ENCODE data around the gene CCSAP. TPM values are rescaled to one million over a fixed set of nuclear protein-coding genes. Genes with fewer than 3 reads are reported as not detected.
"Not testable (repeated sequence)": the region's sequence is repeated elsewhere in the genome, so short reads cannot be mapped to it uniquely, and the experiment has no call there.

Gene CCSAP
- total RNA-seq, 1 donor from 2014 or later, result 8.3 TPM

- H3K36me3 Mint-ChIP-seq, result no peaks in the 10 kb centered on the region
- no peak for DNase-seq (ENCODE audit: low spot score in 2 of 2, unreplicated experiment in 2 of 2)
- H3K9me3 Mint-ChIP-seq, result no peaks in the 10 kb centered on the region
- no peak for TF ChIP-seq CTCF (IDR thresholded peaks at IDR 0.05; ENCODE audit: unreplicated experiment)
- no peak overlapping the region for H3K4me3 Mint-ChIP-seq
- no peak overlapping the region for H3K27ac Mint-ChIP-seq
- peaks cover 33% of the 10 kb centered on the region for H3K27me3 Mint-ChIP-seq (ENCODE audit: low read depth)
- no peaks in the 10 kb centered on the region for H3K4me1 Mint-ChIP-seq
Observed at GRCh38 chr1:229378586-229379367, 35.9 kb upstream of the CCSAP start.

GRCh38 chr1:229378035-229378434, 35.2 kb upstream of the CCSAP start:
- DNase-seq (ENCODE audit: low spot score in 2 of 2, unreplicated experiment in 2 of 2); H3K4me1 Mint-ChIP-seq; H3K36me3 Mint-ChIP-seq; H3K4me3 Mint-ChIP-seq; H3K9me3 Mint-ChIP-seq; H3K27ac Mint-ChIP-seq: not testable (repeated sequence)
- H3K27me3 Mint-ChIP-seq (ENCODE audit: low read depth), result peaks cover 32% of the 10 kb centered on the region

- no peak overlapping the region for H3K27ac Mint-ChIP-seq
- no peak for DNase-seq (ENCODE audit: low spot score in 2 of 2, unreplicated experiment in 2 of 2)
- H3K36me3 Mint-ChIP-seq, result no peaks in the 10 kb centered on the region
- no peak overlapping the region for H3K4me3 Mint-ChIP-seq
- H3K9me3 Mint-ChIP-seq, result no peaks in the 10 kb centered on the region
- no peak for TF ChIP-seq CTCF (IDR thresholded peaks at IDR 0.05; ENCODE audit: unreplicated experiment)
- no peaks in the 10 kb centered on the region for H3K4me1 Mint-ChIP-seq
- peaks cover 32% of the 10 kb centered on the region for H3K27me3 Mint-ChIP-seq (ENCODE audit: low read depth)
Observed at GRCh38 chr1:229377429-229377828, 34.6 kb upstream of the CCSAP start.

GRCh38 chr1:229376521-229376920, 33.7 kb upstream of the CCSAP start:
- Mint-ChIP-seq H3K4me1 (no peaks in the 10 kb centered on the region), H3K4me3 (no peak overlapping the region), H3K9me3 (no peaks in the 10 kb centered on the region), H3K27ac (no peak overlapping the region), H3K27me3 (ENCODE audit: low read depth) (peaks cover 28% of the 10 kb centered on the region), H3K36me3 (no peaks in the 10 kb centered on the region)
- no peak for TF ChIP-seq CTCF (IDR thresholded peaks at IDR 0.05; ENCODE audit: unreplicated experiment)
- DNase-seq (ENCODE audit: low spot score in 2 of 2, unreplicated experiment in 2 of 2), result no peak

GRCh38 chr1:229374485-229374884, 31.6 kb upstream of the CCSAP start:
- H3K36me3 Mint-ChIP-seq, result no peaks in the 10 kb centered on the region
- H3K4me3 Mint-ChIP-seq, result no peak overlapping the region
- no peak overlapping the region for H3K27ac Mint-ChIP-seq
- no peak for TF ChIP-seq CTCF (IDR thresholded peaks at IDR 0.05; ENCODE audit: unreplicated experiment)
- no peaks in the 10 kb centered on the region for H3K9me3 Mint-ChIP-seq
- H3K4me1 Mint-ChIP-seq, result no peaks in the 10 kb centered on the region
- DNase-seq (ENCODE audit: low spot score in 2 of 2, unreplicated experiment in 2 of 2), result no peak
- peaks cover 9% of the 10 kb centered on the region for H3K27me3 Mint-ChIP-seq (ENCODE audit: low read depth)

- no peak for DNase-seq (ENCODE audit: low spot score in 2 of 2, unreplicated experiment in 2 of 2)
Observed at GRCh38 chr1:229373395-229373794, 30.5 kb upstream of the CCSAP start.

More at GRCh38 chr1:229373395-229373794, 30.5 kb upstream of the CCSAP start:
- no peaks in the 10 kb centered on the region for H3K4me1 Mint-ChIP-seq
- no peaks in the 10 kb centered on the region for H3K9me3 Mint-ChIP-seq
- H3K36me3 Mint-ChIP-seq, result no peaks in the 10 kb centered on the region
- TF ChIP-seq CTCF (IDR thresholded peaks at IDR 0.05; ENCODE audit: unreplicated experiment), result no peak
- H3K27ac Mint-ChIP-seq, result no peak overlapping the region
- peaks cover 3% of the 10 kb centered on the region for H3K27me3 Mint-ChIP-seq (ENCODE audit: low read depth)
- H3K4me3 Mint-ChIP-seq, result no peak overlapping the region
